Activated CD4-positive, alpha-beta T cell treated with anti-CD3 and anti-CD28 coated beads for 24 hours (primary cell): ENCODE results near the gene FLRT1.

ENCODE experiments used
- DNase-seq, 2 donors: peaks; one replicate each; pipeline ENCODE4 v3.0.0-alpha.2; 2020; ENCODE audit warnings: low read depth in 2 of 2

FLRT1 gene

DNA sequence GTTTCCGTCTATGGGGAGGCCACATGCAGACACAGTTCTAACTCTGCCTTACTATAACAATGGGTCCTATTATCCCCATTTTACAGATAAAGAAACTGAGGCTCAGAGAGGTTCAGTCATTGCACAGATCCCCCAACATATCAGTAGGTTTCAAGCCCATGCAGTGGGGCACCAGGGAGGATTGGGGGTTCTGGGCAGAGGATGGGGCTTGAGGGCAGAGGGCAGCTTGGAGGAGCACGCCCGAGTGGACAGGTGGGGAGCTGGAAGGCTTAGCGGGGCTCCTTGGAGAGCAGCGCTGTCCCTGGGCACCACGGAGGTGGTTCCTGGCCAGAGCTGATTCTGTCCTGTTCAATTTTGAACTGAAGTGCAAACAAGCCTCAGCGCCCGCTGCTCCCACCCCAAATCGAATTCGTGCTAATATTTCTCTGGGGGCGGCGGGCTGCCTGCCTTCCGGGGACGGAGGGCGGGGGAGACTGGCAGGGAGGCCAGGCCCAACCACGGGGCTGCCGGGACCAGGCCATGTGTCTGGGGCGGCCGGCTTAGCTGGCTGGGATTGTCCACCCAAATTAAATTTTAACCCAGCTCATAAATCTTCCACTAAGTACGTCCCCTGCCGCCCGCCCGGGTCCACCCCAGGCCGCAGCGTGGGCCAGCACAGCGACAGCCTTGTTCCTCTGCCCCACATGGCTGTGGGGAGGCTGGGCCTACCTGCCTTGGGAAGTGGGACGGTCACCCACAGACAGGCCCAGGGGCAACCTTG lies 49.4 kb downstream of the FLRT1 start:
- no peak for DNase-seq
